GM12878 (cell line): ENCODE measurements around the gene ARMC10.

Source experiments
- BRCA1 ChIP-seq: IDR thresholded peaks from 2 replicates; pipeline ENCODE4 v1.6.1; 2011; ENCODE audit warnings: low read depth, low read length, improper control_type of control experiment
- FOXK2 ChIP-seq: fragments of 450-650 bp; IDR thresholded peaks from 2 replicates; pipeline ENCODE4 v1.6.1; 2017; ENCODE audit warnings: mild to moderate bottlenecking, moderate library complexity
- POLR2A ChIP-seq: IDR thresholded peaks from 2 replicates; pipeline ENCODE4 v1.6.1; 2011; ENCODE audit warnings: low read depth, mild to moderate bottlenecking, low read length
- POLR2AphosphoS5 ChIP-seq: IDR thresholded peaks from 2 replicates; pipeline ENCODE4 v1.6.1; 2011; ENCODE audit warnings: mild to moderate bottlenecking, low read length, inconsistent platforms
- RAD21 ChIP-seq: IDR thresholded peaks from 2 replicates; pipeline ENCODE4 v1.6.1; 2011; ENCODE audit warnings: mild to moderate bottlenecking, low read depth, low read length, moderate library complexity; ENCODE audit not compliant: insufficient read depth
- RFX5 ChIP-seq: IDR thresholded peaks from 2 replicates; pipeline ENCODE4 v1.6.1; 2011; ENCODE audit warnings: low read depth, low read length, improper control_type of control experiment
- SMC3 ChIP-seq: IDR thresholded peaks from 2 replicates; pipeline ENCODE4 v1.6.1; 2011; ENCODE audit warnings: low read length, improper control_type of control experiment, borderline replicate concordance
- SP1 ChIP-seq: IDR thresholded peaks from one replicate; pipeline ENCODE4 v1.6.1; 2011; ENCODE audit warnings: low read depth, low read length
- SREBF2 ChIP-seq: IDR thresholded peaks from 2 replicates; pipeline ENCODE4 v1.6.1; 2012; ENCODE audit warnings: mild to moderate bottlenecking, low read length
- TF ChIP-seq, protein P1 (sequence below), 3 experiments: IDR thresholded peaks in 2 of 3; conservative IDR thresholded peaks in 1 of 3; 2 replicates each; pipeline ENCODE4 v1.5.1; 2011; ENCODE audit warnings: low read depth in 3 of 3, low read length in 3 of 3, mild to moderate bottlenecking in 3 of 3, control low read depth in 2 of 3, moderate library complexity in 2 of 3, inconsistent platforms in 1 of 3, mixed read lengths in 1 of 3; ENCODE audit not compliant: control insufficient read depth in 2 of 3, insufficient read depth in 1 of 3; ENCODE audit errors: extremely low read depth in 1 of 3
- TF ChIP-seq, protein P2 (sequence below): IDR thresholded peaks from 2 replicates; pipeline ENCODE4 v1.6.1; 2012; ENCODE audit warnings: low read depth, low read length, improper control_type of control experiment

DNA sequence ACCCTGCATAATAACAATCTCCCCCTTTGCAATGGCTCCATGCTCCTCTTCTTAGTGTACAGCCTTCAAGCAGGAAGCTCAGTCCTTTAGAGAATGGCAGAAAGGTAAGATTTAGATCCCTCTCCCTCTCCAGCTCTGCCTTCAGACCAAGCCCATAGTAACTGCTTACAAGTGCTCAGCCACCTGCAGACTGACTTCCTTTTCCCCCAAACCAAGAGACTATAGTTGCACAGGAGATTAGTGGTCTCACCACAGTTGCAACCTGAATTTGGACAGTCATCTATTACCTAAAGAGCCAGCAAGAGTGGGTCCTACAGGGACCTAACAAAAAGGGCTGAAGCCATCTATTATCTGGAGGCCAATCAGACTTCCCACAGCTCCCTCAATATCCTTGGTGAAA, 16.8 kb upstream of the ARMC10 start:
- no peak for TF ChIP-seq POLR2AphosphoS5
- no peak for TF ChIP-seq SP1
- TF ChIP-seq RAD21: no peak
- TF ChIP-seq, protein P1, sequence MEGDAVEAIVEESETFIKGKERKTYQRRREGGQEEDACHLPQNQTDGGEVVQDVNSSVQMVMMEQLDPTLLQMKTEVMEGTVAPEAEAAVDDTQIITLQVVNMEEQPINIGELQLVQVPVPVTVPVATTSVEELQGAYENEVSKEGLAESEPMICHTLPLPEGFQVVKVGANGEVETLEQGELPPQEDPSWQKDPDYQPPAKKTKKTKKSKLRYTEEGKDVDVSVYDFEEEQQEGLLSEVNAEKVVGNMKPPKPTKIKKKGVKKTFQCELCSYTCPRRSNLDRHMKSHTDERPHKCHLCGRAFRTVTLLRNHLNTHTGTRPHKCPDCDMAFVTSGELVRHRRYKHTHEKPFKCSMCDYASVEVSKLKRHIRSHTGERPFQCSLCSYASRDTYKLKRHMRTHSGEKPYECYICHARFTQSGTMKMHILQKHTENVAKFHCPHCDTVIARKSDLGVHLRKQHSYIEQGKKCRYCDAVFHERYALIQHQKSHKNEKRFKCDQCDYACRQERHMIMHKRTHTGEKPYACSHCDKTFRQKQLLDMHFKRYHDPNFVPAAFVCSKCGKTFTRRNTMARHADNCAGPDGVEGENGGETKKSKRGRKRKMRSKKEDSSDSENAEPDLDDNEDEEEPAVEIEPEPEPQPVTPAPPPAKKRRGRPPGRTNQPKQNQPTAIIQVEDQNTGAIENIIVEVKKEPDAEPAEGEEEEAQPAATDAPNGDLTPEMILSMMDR (IDR thresholded peaks at IDR 0.05 in 2 of 3, conservative IDR thresholded peaks at IDR 0.05 in 1 of 3; ENCODE audit: control insufficient read depth in 2 of 3, extremely low read depth in 1 of 3, insufficient read depth in 1 of 3, low read depth in 3 of 3, low read length in 3 of 3): no peak
- TF ChIP-seq SMC3: no peak
- TF ChIP-seq BRCA1: no peak
- TF ChIP-seq POLR2A: no peak
- peak; percentile 39; the same call in 1 of the 2 replicates for TF ChIP-seq RFX5
- TF ChIP-seq SREBF2: no peak
- no peak for TF ChIP-seq FOXK2
- TF ChIP-seq, protein P2, sequence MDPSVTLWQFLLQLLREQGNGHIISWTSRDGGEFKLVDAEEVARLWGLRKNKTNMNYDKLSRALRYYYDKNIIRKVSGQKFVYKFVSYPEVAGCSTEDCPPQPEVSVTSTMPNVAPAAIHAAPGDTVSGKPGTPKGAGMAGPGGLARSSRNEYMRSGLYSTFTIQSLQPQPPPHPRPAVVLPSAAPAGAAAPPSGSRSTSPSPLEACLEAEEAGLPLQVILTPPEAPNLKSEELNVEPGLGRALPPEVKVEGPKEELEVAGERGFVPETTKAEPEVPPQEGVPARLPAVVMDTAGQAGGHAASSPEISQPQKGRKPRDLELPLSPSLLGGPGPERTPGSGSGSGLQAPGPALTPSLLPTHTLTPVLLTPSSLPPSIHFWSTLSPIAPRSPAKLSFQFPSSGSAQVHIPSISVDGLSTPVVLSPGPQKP: no peak
